NT2/D1 (cell line): Measurements from ENCODE around the gene ZNF597.

Experiments
- DNase-seq: peaks from one replicate; pipeline ENCODE4 v3.0.0-alpha.2; 2011; ENCODE audit warnings: low read depth, low spot score
- H3K27me3 ChIP-seq: 2 replicates; pipeline ENCODE4 v1.6.0; 2011; ENCODE audit warnings: mild to moderate bottlenecking; ENCODE audit not compliant: insufficient read length, insufficient read depth
- H3K36me3 ChIP-seq: 2 replicates; pipeline ENCODE4 v1.6.1; 2011; ENCODE audit warnings: mild to moderate bottlenecking, low read length, mixed read lengths; ENCODE audit not compliant: insufficient read depth, insufficient read length
- H3K4me1 ChIP-seq: 2 replicates; pipeline ENCODE4 v1.5.1; 2011; ENCODE audit not compliant: insufficient read depth, insufficient read length
- H3K4me3 ChIP-seq: 2 replicates; pipeline ENCODE4 v1.5.1; 2011; ENCODE audit warnings: low read depth; ENCODE audit not compliant: insufficient read length
- H3K9ac ChIP-seq: 2 replicates; pipeline ENCODE4 v1.6.0; 2011; ENCODE audit warnings: low read depth; ENCODE audit not compliant: insufficient read length
- H3K9me3 ChIP-seq: 2 replicates; pipeline ENCODE4 v1.5.1; 2011; ENCODE audit warnings: mild to moderate bottlenecking, low read length; ENCODE audit not compliant: insufficient read depth
- SUZ12 ChIP-seq: IDR thresholded peaks from 2 replicates; pipeline ENCODE4 v1.6.1; 2011; ENCODE audit not compliant: insufficient read length, insufficient read depth; ENCODE audit errors: extremely low read depth
- YY1 ChIP-seq: IDR thresholded peaks from 2 replicates; pipeline ENCODE4 v1.6.1; 2011; ENCODE audit not compliant: insufficient read length, insufficient read depth
- ZNF274 ChIP-seq: IDR thresholded peaks from 2 replicates; pipeline ENCODE4 v1.6.1; 2011; ENCODE audit warnings: mild to moderate bottlenecking, low read depth, low read length

The ZNF597 gene

GRCh38 chr16:3459401-3460090, 16.2 kb upstream of the ZNF597 start:
- Histone ChIP-seq H3K27me3 (no peaks in the 10 kb centered on the region), H3K9ac (peak overlapping the region; percentile 96), H3K4me3 (no peak overlapping the region), H3K4me1 (peaks cover 4% of the 10 kb centered on the region), H3K36me3 (peaks cover 37% of the 10 kb centered on the region), H3K9me3 (no peaks in the 10 kb centered on the region)
- no peak for DNase-seq
- TF ChIP-seq SUZ12 = no peak
- TF ChIP-seq YY1 = no peak
- TF ChIP-seq ZNF274 = no peak

GRCh38 chr16:3458852-3459361, 15.6 kb upstream of the ZNF597 start:
- H3K36me3 ChIP-seq = peaks cover 39% of the 10 kb centered on the region
- no peaks in the 10 kb centered on the region for H3K9me3 ChIP-seq
- peak overlapping the region; percentile 91 for H3K4me3 ChIP-seq
- peaks cover 7% of the 10 kb centered on the region for H3K4me1 ChIP-seq
- H3K27me3 ChIP-seq = no peaks in the 10 kb centered on the region
- no peak for TF ChIP-seq YY1
- TF ChIP-seq SUZ12 = no peak
- no peak for TF ChIP-seq ZNF274
- H3K9ac ChIP-seq = peak overlapping the region; percentile 96
- no peak for DNase-seq

- H3K4me3 ChIP-seq = peak overlapping the region; percentile 91
- H3K27me3 ChIP-seq = no peaks in the 10 kb centered on the region
- TF ChIP-seq ZNF274 = no peak
- no peak for TF ChIP-seq YY1
- TF ChIP-seq SUZ12 = no peak
- H3K36me3 ChIP-seq = peaks cover 39% of the 10 kb centered on the region
- peaks cover 7% of the 10 kb centered on the region for H3K4me1 ChIP-seq
- DNase-seq = no peak
- no peaks in the 10 kb centered on the region for H3K9me3 ChIP-seq
- peak overlapping the region; percentile 96 for H3K9ac ChIP-seq
Measured at GRCh38 chr16:3458278-3458851, 15.1 kb upstream of the ZNF597 start.

GRCh38 chr16:3457434-3458252, 14.3 kb upstream of the ZNF597 start:
- TF ChIP-seq ZNF274 (no peak), YY1 (peak; percentile 85)
- Histone ChIP-seq H3K9me3 (no peaks in the 10 kb centered on the region), H3K4me1 (peaks cover 7% of the 10 kb centered on the region), H3K4me3 (peak overlapping the region; percentile 91), H3K36me3 (peaks cover 37% of the 10 kb centered on the region), H3K27me3 (no peaks in the 10 kb centered on the region), H3K9ac (peak overlapping the region; percentile 90)
- peak; percentile 92 for DNase-seq

GRCh38 chr16:3454631-3455147, 11.4 kb upstream of the ZNF597 start:
- Histone ChIP-seq H3K27me3 (no peaks in the 10 kb centered on the region), H3K4me3 (no peak overlapping the region), H3K9ac (no peak overlapping the region), H3K9me3 (no peaks in the 10 kb centered on the region), H3K4me1 (peaks cover 3% of the 10 kb centered on the region), H3K36me3 (peaks cover 44% of the 10 kb centered on the region)
- no peak for DNase-seq
- TF ChIP-seq SUZ12 = no peak
- no peak for TF ChIP-seq YY1
- no peak for TF ChIP-seq ZNF274

- DNase-seq = no peak
- Histone ChIP-seq H3K4me3 (no peak overlapping the region), H3K27me3 (no peaks in the 10 kb centered on the region), H3K9me3 (no peaks in the 10 kb centered on the region), H3K9ac (no peak overlapping the region), H3K36me3 (peaks cover 50% of the 10 kb centered on the region), H3K4me1 (peaks cover 3% of the 10 kb centered on the region)
- TF ChIP-seq YY1 (no peak), SUZ12 (no peak)
Measured at GRCh38 chr16:3454093-3454492, 10.8 kb upstream of the ZNF597 start.

GRCh38 chr16:3444032-3444388, 706 bp upstream of the ZNF597 start:
- no peaks in the 10 kb centered on the region for H3K27me3 ChIP-seq
- peak; percentile 42 for DNase-seq
- peaks cover 4% of the 10 kb centered on the region; the same call in 1 of the 2 replicates for H3K9me3 ChIP-seq
- H3K4me3 ChIP-seq = peak overlapping the region; percentile 93
- no peak for TF ChIP-seq ZNF274
- no peak for TF ChIP-seq YY1
- no peak for TF ChIP-seq SUZ12
- H3K36me3 ChIP-seq = peaks cover 70% of the 10 kb centered on the region
- H3K9ac ChIP-seq = peak overlapping the region; percentile 95
- peaks cover 3% of the 10 kb centered on the region for H3K4me1 ChIP-seq
